Stomach (tissue), 9 donors: Measurements from ENCODE around the gene CFB. TPM values are rescaled to one million over a fixed set of nuclear protein-coding genes. Genes with fewer than 3 reads are reported as not detected.
"Not testable (repeated sequence)": the region's sequence is repeated elsewhere in the genome, so short reads cannot be mapped to it uniquely, and the experiment has no call there.

Source experiments
- DNase-seq, 2 donors: peaks; one replicate each; pipeline versions ENCODE4 v3.0.0 to v3.0.0-alpha.2; 2013 to 2019
- H3K27ac ChIP-seq, 5 donors: fragments of 200-600 bp in 4 of 5; sonication (generic) in 4 of 5; one replicate each; pipeline ENCODE4 v1.5.1; 2013 to 2019; ENCODE audit warnings: mild to moderate bottlenecking in 1 of 5, moderate library complexity in 1 of 5
- H3K27me3 ChIP-seq, 3 donors: fragments of 200-600 bp; sonication (generic); one replicate each; pipeline ENCODE4 v1.5.1; 2017 to 2019; ENCODE audit warnings: mixed run types in 1 of 3
- H3K36me3 ChIP-seq, 4 donors: fragments of 200-600 bp; sonication (generic); 1 replicate in 3 of 4; 2 replicates in 1 of 4; pipeline ENCODE4 v1.5.1; 2016 to 2019
- H3K4me1 ChIP-seq, 4 donors: fragments of 200-600 bp; sonication (generic); one replicate each; pipeline ENCODE4 v1.5.1; 2016 to 2019
- H3K4me3 ChIP-seq, 4 donors: fragments of 200-600 bp; sonication (generic) in 3 of 4; one replicate each; pipeline ENCODE4 v1.5.1; 2016 to 2019; ENCODE audit warnings: mild to moderate bottlenecking in 1 of 4
- H3K9me3 ChIP-seq, 4 donors: fragments of 200-600 bp; sonication (generic); one replicate each; pipeline ENCODE4 v1.5.1; 2016 to 2019
- CTCF ChIP-seq, 7 experiments: fragments of 450-650 bp in 4 of 7; fragments of 200-600 bp in 3 of 7; sonication (generic) in 3 of 7; IDR thresholded peaks; one replicate each; pipeline ENCODE4 v1.5.1; 2016 to 2019; ENCODE audit warnings: antibody characterized with exemption in 7 of 7, control low read depth in 2 of 7, mild to moderate bottlenecking in 1 of 7
- EP300 ChIP-seq: sonication (generic); formaldehyde crosslinking; IDR thresholded peaks from one replicate; pipeline ENCODE4 v1.6.1; 2017; ENCODE audit warnings: antibody characterized with exemption
- POLR2A ChIP-seq, 4 donors: fragments of 450-650 bp; IDR thresholded peaks; one replicate each; pipeline ENCODE4 v1.6.1; 2016; ENCODE audit warnings: antibody characterized with exemption in 4 of 4, control low read depth in 2 of 4, mild to moderate bottlenecking in 1 of 4, moderate library complexity in 1 of 4
- POLR2AphosphoS5 ChIP-seq, 3 donors: sonication (generic); formaldehyde crosslinking; IDR thresholded peaks; one replicate each; pipeline ENCODE4 v1.6.1; 2016; ENCODE audit warnings: antibody characterized with exemption in 3 of 3
- WGBS, 5 donors: extraction: QIAGEN DNeasy Blood & Tissue Kit in 3 of 5; methylation state at CpG; one replicate each; pipeline versions ENCODE4 v1.1.5 to v1.1.7; 2013 to 2018; 5-methylcytosine and 5-hydroxymethylcytosine counted together
- intact Hi-C: fragments of 100-400 bp; cut with DNase I; formaldehyde crosslinking; loops from one replicate; pipeline ENCODE4 v1.15.1; 2023; ENCODE audit warnings: low total_unique reads
- polyA plus RNA-seq, 3 donors: library from polyadenylated mRNA; stranded (reverse); fragments of 200-250 nt; gene quantifications; one replicate each; pipeline ENCODE4 v1.2.3, GENCODE V29; 2013
- total RNA-seq, 5 donors: library from RNA; depleted of rRNA; stranded (reverse); fragments of >200 nt; gene quantifications; one replicate each; pipeline versions ENCODE4 v1.1.0 to v1.2.3, GENCODE V29; 2014 to 2016
- donor health status: healthy with polysubstance abuse.
- donor health status: Bipolar disorder and iron deficiency.
- donor health status: healthy.

Gene CFB
- total and polyA plus RNA-seq, 8 donors, result 8.4 to 316 (median 175) TPM

GRCh38 chr6:31908791-31909190 lies 37.1 kb upstream of the CFB start:
- Histone ChIP-seq H3K4me1 (peaks cover 0 to 23% (median 7%) of the 10 kb centered on the region in 4 donors), H3K27ac (no peak overlapping the region), H3K4me3 (no peak overlapping the region), H3K27me3 (no peaks in the 10 kb centered on the region), H3K36me3 (no peaks in the 10 kb centered on the region), H3K9me3 (no peaks in the 10 kb centered on the region)
- DNase-seq, result no peak
- WGBS, 5 donors, result 11 to 27% (median 18%) methylated on average over 4 of the region's 4 CpGs
- TF ChIP-seq POLR2AphosphoS5 (IDR thresholded peaks at IDR 0.05), result no peak
- no peak for TF ChIP-seq POLR2A (IDR thresholded peaks at IDR 0.05)
- no peak for TF ChIP-seq CTCF (IDR thresholded peaks at IDR 0.05)
- no peak for TF ChIP-seq EP300
- intact Hi-C loops, result loop anchor here (5.0 kb wide), 1 partner anchor 44 kb away; no protein-coding TSS in a partner anchor

GRCh38 chr6:31909298-31909697 lies 36.6 kb upstream of the CFB start:
- intact Hi-C loops, result loop anchor here (5.0 kb wide), 1 partner anchor 43 kb away; no protein-coding TSS in a partner anchor
- WGBS, 5 donors, result 65 to 86% (median 79%) methylated on average over 7 of the region's 7 CpGs

GRCh38 chr6:31911826-31912585 lies 33.9 kb upstream of the CFB start:
- TF ChIP-seq CTCF (IDR thresholded peaks at IDR 0.05) (no peak), EP300 (no peak), POLR2AphosphoS5 (IDR thresholded peaks at IDR 0.05) (no peak), POLR2A (IDR thresholded peaks at IDR 0.05) (no peak)
- 74 to 84% (median 79%) methylated on average over 11 of the region's 11 CpGs for WGBS, 5 donors
- H3K36me3 ChIP-seq, result no peaks in the 10 kb centered on the region
- intact Hi-C loops, result no loop called here
- no peak overlapping the region for H3K4me3 ChIP-seq
- DNase-seq, result no peak
- H3K9me3 ChIP-seq, result no peaks in the 10 kb centered on the region
- H3K27me3 ChIP-seq, result no peaks in the 10 kb centered on the region
- no peak overlapping the region for H3K27ac ChIP-seq
- H3K4me1 ChIP-seq, result peaks cover 0 to 20% (median 6%) of the 10 kb centered on the region in 4 donors

More at GRCh38 chr6:31909298-31909697, 36.6 kb upstream of the CFB start:
- H3K36me3 ChIP-seq, H3K27me3 ChIP-seq, DNase-seq, H3K27ac ChIP-seq, H3K4me3 ChIP-seq, H3K9me3 ChIP-seq: not testable (repeated sequence)
- peaks cover 0 to 20% (median 6%) of the 10 kb centered on the region in 4 donors for H3K4me1 ChIP-seq

GRCh38 chr6:31915351-31915750 lies 30.5 kb upstream of the CFB start:
- no peak overlapping the region for H3K27ac ChIP-seq
- H3K4me1 ChIP-seq, result peaks cover 0 to 17% (median 5%) of the 10 kb centered on the region in 4 donors
- H3K36me3 ChIP-seq, result no peaks in the 10 kb centered on the region
- no peaks in the 10 kb centered on the region for H3K27me3 ChIP-seq
- H3K4me3 ChIP-seq, result no peak overlapping the region
- TF ChIP-seq EP300 (no peak), CTCF (IDR thresholded peaks at IDR 0.05) (no peak), POLR2A (IDR thresholded peaks at IDR 0.05) (no peak), POLR2AphosphoS5 (IDR thresholded peaks at IDR 0.05) (no peak)
- intact Hi-C loops, result no loop called here
- no peak for DNase-seq
- no peaks in the 10 kb centered on the region for H3K9me3 ChIP-seq

- DNase-seq, result no peak
- H3K9me3 ChIP-seq, result no peaks in the 10 kb centered on the region
- TF ChIP-seq POLR2A (IDR thresholded peaks at IDR 0.05) (no peak), POLR2AphosphoS5 (IDR thresholded peaks at IDR 0.05) (no peak), CTCF (IDR thresholded peaks at IDR 0.05) (no peak), EP300 (no peak)
- 73 to 88% (median 83%) methylated on average over 6 of the region's 6 CpGs for WGBS, 5 donors
- H3K27ac ChIP-seq, result no peak overlapping the region
- intact Hi-C loops, result no loop called here
- no peak overlapping the region for H3K4me3 ChIP-seq
- H3K36me3 ChIP-seq, result no peaks in the 10 kb centered on the region
- peaks cover 0 to 21% (median 7%) of the 10 kb centered on the region in 4 donors for H3K4me1 ChIP-seq
- no peaks in the 10 kb centered on the region for H3K27me3 ChIP-seq
These were observed 30.1 kb upstream of the CFB start for GRCh38 chr6:31915756-31916155.
